Measurements from ENCODE around the gene EMD. TPM values are rescaled to one million over a fixed set of nuclear protein-coding genes. Genes with fewer than 3 reads are reported as not detected.

The EMD gene
- total and polyA plus RNA-seq, 10 of the 15 experiments (the other 5 are each of a cell fraction or from before 2014, with no cell fraction given): 0.76 to 100 (median 43.2) TPM

DNA sequence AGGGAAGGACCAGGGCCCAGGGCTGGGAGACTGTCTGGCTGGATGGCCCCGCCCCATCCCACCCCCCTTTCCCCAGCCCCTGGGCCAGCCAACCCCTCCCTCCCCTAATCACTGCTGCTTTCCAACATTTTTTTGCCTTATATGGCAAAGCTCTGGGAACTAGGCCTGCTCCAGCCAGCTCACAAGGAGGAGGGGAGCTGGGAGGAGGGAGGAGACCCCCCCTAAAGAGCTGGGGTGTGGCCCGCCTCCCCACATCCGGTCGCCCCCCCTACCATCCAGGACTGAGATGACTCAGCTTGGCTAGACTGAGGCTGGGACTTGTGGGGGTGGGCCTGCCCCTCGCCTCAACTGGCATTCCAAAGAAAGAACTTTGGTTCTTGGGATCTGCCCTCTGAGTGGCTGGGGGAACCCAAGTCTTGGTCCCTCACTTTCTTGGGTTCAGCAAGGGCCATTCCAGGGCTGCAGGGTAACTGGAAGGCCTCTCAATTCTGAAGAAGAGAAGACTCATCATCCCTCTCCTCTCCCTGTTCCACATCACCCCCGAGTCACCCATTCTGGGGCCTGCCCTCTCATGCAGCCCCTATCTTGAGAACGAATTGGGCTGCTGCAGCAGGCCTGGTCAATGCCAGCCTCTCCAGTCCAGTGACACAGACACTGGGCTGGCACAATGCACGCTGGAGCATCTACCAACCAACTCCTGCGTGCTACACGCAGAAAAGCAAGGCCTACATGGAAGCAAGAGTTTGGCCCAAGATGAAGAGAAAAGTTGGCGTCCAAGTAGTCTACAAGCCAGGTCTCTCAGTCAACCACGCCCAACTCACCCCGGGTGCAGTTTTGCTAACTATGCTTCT is 9.4 kb upstream of the EMD start (continued):
- TF ChIP-seq ZZZ3 (IDR thresholded peaks at IDR 0.05; ENCODE audit: control insufficient read depth, insufficient read length, low read depth) (no peak), IKZF1 (conservative IDR thresholded peaks at IDR 0.05) (peak; percentile 69), SMARCA5 (IDR thresholded peaks at IDR 0.05) (no peak), RAD51 (IDR thresholded peaks at IDR 0.05) (no peak), HDGF (IDR thresholded peaks at IDR 0.05) (no peak), JUNB (IDR thresholded peaks at IDR 0.05) (peak; percentile 62; the same call in 1 of the 2 replicates), ESRRA (IDR thresholded peaks at IDR 0.05; ENCODE audit: low read length) (no peak), BACH1 (IDR thresholded peaks at IDR 0.05; ENCODE audit: borderline replicate concordance) (no peak), BCL11A (IDR thresholded peaks at IDR 0.05; ENCODE audit: low read depth, low read length) (no peak), STAT3 (IDR thresholded peaks at IDR 0.05; ENCODE audit: low read depth, low read length) (no peak), EZH2 (IDR thresholded peaks at IDR 0.05; ENCODE audit: borderline replicate concordance, control insufficient read depth, low read depth, low read length) (no peak), MTA2 (IDR thresholded peaks at IDR 0.05; ENCODE audit: low read depth) (no peak), SUZ12 (IDR thresholded peaks at IDR 0.05; ENCODE audit: unreplicated experiment) (no peak), GATAD2B (conservative IDR thresholded peaks at IDR 0.05; ENCODE audit: low read depth) (no peak), NRF1 (conservative IDR thresholded peaks at IDR 0.05; ENCODE audit: low read depth, low read length) (no peak), IRF4 (IDR thresholded peaks at IDR 0.05; ENCODE audit: low read depth, low read length) (peak; percentile 80), DPF2 (IDR thresholded peaks at IDR 0.05) (peak; percentile 60; the same call in 1 of the 2 replicates), NR2C1 (IDR thresholded peaks at IDR 0.05) (no peak), HDAC6 (IDR thresholded peaks at IDR 0.05; ENCODE audit: unreplicated experiment) (no peak), MEF2B (IDR thresholded peaks at IDR 0.05; ENCODE audit: partially characterized antibody, poor library complexity, severe bottlenecking) (no peak), EGR1 (IDR thresholded peaks at IDR 0.05; ENCODE audit: borderline replicate concordance in 1 of 2, low read depth in 2 of 2, low read length in 2 of 2) (peak in 1 of 2 experiments; percentile 49; a peak in 1 of 3 replicates), SMC3 (IDR thresholded peaks at IDR 0.05; ENCODE audit: borderline replicate concordance, low read length) (no peak), WRNIP1 (IDR thresholded peaks at IDR 0.05; ENCODE audit: borderline replicate concordance, low read depth, low read length) (no peak)
- TF ChIP-seq, protein P1, sequence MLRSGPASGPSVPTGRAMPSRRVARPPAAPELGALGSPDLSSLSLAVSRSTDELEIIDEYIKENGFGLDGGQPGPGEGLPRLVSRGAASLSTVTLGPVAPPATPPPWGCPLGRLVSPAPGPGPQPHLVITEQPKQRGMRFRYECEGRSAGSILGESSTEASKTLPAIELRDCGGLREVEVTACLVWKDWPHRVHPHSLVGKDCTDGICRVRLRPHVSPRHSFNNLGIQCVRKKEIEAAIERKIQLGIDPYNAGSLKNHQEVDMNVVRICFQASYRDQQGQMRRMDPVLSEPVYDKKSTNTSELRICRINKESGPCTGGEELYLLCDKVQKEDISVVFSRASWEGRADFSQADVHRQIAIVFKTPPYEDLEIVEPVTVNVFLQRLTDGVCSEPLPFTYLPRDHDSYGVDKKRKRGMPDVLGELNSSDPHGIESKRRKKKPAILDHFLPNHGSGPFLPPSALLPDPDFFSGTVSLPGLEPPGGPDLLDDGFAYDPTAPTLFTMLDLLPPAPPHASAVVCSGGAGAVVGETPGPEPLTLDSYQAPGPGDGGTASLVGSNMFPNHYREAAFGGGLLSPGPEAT (IDR thresholded peaks at IDR 0.05; ENCODE audit: low read depth): no peak
- TF ChIP-seq, protein P2, sequence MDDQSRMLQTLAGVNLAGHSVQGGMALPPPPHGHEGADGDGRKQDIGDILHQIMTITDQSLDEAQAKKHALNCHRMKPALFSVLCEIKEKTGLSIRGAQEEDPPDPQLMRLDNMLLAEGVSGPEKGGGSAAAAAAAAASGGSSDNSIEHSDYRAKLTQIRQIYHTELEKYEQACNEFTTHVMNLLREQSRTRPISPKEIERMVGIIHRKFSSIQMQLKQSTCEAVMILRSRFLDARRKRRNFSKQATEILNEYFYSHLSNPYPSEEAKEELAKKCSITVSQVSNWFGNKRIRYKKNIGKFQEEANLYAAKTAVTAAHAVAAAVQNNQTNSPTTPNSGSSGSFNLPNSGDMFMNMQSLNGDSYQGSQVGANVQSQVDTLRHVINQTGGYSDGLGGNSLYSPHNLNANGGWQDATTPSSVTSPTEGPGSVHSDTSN (IDR thresholded peaks at IDR 0.05; ENCODE audit: insufficient replicate concordance, low read depth, low read length): no peak
- TF ChIP-seq, protein P3, sequence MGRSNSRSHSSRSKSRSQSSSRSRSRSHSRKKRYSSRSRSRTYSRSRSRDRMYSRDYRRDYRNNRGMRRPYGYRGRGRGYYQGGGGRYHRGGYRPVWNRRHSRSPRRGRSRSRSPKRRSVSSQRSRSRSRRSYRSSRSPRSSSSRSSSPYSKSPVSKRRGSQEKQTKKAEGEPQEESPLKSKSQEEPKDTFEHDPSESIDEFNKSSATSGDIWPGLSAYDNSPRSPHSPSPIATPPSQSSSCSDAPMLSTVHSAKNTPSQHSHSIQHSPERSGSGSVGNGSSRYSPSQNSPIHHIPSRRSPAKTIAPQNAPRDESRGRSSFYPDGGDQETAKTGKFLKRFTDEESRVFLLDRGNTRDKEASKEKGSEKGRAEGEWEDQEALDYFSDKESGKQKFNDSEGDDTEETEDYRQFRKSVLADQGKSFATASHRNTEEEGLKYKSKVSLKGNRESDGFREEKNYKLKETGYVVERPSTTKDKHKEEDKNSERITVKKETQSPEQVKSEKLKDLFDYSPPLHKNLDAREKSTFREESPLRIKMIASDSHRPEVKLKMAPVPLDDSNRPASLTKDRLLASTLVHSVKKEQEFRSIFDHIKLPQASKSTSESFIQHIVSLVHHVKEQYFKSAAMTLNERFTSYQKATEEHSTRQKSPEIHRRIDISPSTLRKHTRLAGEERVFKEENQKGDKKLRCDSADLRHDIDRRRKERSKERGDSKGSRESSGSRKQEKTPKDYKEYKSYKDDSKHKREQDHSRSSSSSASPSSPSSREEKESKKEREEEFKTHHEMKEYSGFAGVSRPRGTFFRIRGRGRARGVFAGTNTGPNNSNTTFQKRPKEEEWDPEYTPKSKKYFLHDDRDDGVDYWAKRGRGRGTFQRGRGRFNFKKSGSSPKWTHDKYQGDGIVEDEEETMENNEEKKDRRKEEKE (IDR thresholded peaks at IDR 0.05): no peak
